Loucy (cell line): Measurements from ENCODE around the gene RFX1.
"Not testable (repeated sequence)": the region's sequence is repeated elsewhere in the genome, so short reads cannot be mapped to it uniquely, and the experiment has no call there.

Experiments used
- H2AFZ ChIP-seq: fragments of 200-600 bp; sonication (generic); 2 replicates; pipeline ENCODE4 v1.6.0; 2016; ENCODE audit warnings: antibody characterized with exemption, mild to moderate bottlenecking, low read length, moderate library complexity
- H3F3A ChIP-seq: fragments of 200-600 bp; 2 replicates; pipeline ENCODE4 v1.6.0; 2016; ENCODE audit warnings: antibody characterized with exemption, low read depth, mild to moderate bottlenecking
- H3K27me3 ChIP-seq: fragments of 200-600 bp; sonication (generic); 2 replicates; pipeline ENCODE4 v1.6.1; 2014; ENCODE audit warnings: low read length, mild to moderate bottlenecking; ENCODE audit not compliant: insufficient read depth, poor library complexity, severe bottlenecking
- H3K36me3 ChIP-seq: fragments of 200-600 bp; sonication (generic); 2 replicates; pipeline ENCODE4 v1.6.1; 2016; ENCODE audit warnings: low read length; ENCODE audit not compliant: insufficient read depth
- H3K4me1 ChIP-seq: fragments of 200-600 bp; sonication (generic); 2 replicates; pipeline ENCODE4 v1.5.1; 2014; ENCODE audit warnings: low read length, mild to moderate bottlenecking; ENCODE audit not compliant: insufficient read depth, poor library complexity, severe bottlenecking
- H3K4me2 ChIP-seq: fragments of 200-600 bp; sonication (generic); 2 replicates; pipeline ENCODE4 v1.6.0; 2014; ENCODE audit warnings: antibody characterized with exemption, low read length, low read depth, mild to moderate bottlenecking; ENCODE audit not compliant: poor library complexity, severe bottlenecking
- H3K4me3 ChIP-seq: fragments of 200-600 bp; sonication (generic); 2 replicates; pipeline ENCODE4 v1.5.1; 2014; ENCODE audit warnings: low read length, mild to moderate bottlenecking, mixed read lengths; ENCODE audit not compliant: poor library complexity, severe bottlenecking
- H3K79me2 ChIP-seq: fragments of 200-600 bp; sonication (generic); 2 replicates; pipeline ENCODE4 v1.6.1; 2014; ENCODE audit warnings: low read length; ENCODE audit not compliant: insufficient read depth
- H3K9ac ChIP-seq: fragments of 200-600 bp; sonication (generic); 2 replicates; pipeline ENCODE4 v1.6.0; 2014; ENCODE audit warnings: mild to moderate bottlenecking, low read depth, low read length, moderate library complexity; ENCODE audit not compliant: poor library complexity, severe bottlenecking
- H3K9me2 ChIP-seq: fragments of 200-600 bp; sonication (generic); replicated peaks from 2 replicates; pipeline ENCODE4 v1.6.1; 2016; ENCODE audit warnings: low read depth, low read length, mixed read lengths
- H3K9me3 ChIP-seq: fragments of 200-600 bp; sonication (generic); 2 replicates; pipeline ENCODE4 v1.6.1; 2014; ENCODE audit warnings: mild to moderate bottlenecking, antibody characterized with exemption, low read length, low read depth; ENCODE audit not compliant: insufficient read depth
- H4K20me1 ChIP-seq: fragments of 200-600 bp; sonication (generic); 2 replicates; pipeline ENCODE4 v1.6.0; 2014; ENCODE audit warnings: antibody characterized with exemption, low read length, mild to moderate bottlenecking; ENCODE audit not compliant: insufficient read depth, poor library complexity, severe bottlenecking
- CTCF ChIP-seq: fragments of 200-600 bp; sonication (generic); conservative IDR thresholded peaks from 2 replicates; pipeline ENCODE4 v1.5.1; 2014; ENCODE audit warnings: mild to moderate bottlenecking, antibody characterized with exemption, low read length
- EZH2phosphoT487 ChIP-seq: fragments of 200-600 bp; IDR thresholded peaks from 2 replicates; pipeline ENCODE4 v1.6.1; 2018; ENCODE audit warnings: antibody characterized with exemption, mild to moderate bottlenecking, moderate library complexity, borderline replicate concordance

The RFX1 gene

GRCh38 chr19:13972368-13973155 lies 33.6 kb downstream of the RFX1 start:
- Histone ChIP-seq H3K4me2 (no peak overlapping the region), H3K36me3 (peaks cover 9% of the 10 kb centered on the region; the same call in 1 of the 2 replicates), H3K9me3 (no peaks in the 10 kb centered on the region), H3K4me3 (no peak overlapping the region), H3K4me1 (no peaks in the 10 kb centered on the region), H3K27me3 (no peaks in the 10 kb centered on the region), H3K9ac (no peak overlapping the region), H3F3A (no peaks in the 10 kb centered on the region), H4K20me1 (no peaks in the 10 kb centered on the region), H2AFZ (no peak overlapping the region), H3K79me2 (no peaks in the 10 kb centered on the region), H3K9me2 (no peaks in the 10 kb centered on the region)
- TF ChIP-seq EZH2phosphoT487: no peak
- TF ChIP-seq CTCF: no peak

GRCh38 chr19:13971868-13972267 lies 34.3 kb downstream of the RFX1 start:
- H3K9me3 ChIP-seq, H3K27me3 ChIP-seq, H3K4me3 ChIP-seq, H3F3A ChIP-seq, H3K79me2 ChIP-seq, H3K4me2 ChIP-seq, H3K9ac ChIP-seq, H2AFZ ChIP-seq, H4K20me1 ChIP-seq, H3K4me1 ChIP-seq, H3K9me2 ChIP-seq, H3K36me3 ChIP-seq: not testable (repeated sequence)

GRCh38 chr19:13969897-13970296 lies 36.2 kb downstream of the RFX1 start:
- no peaks in the 10 kb centered on the region for H3K79me2 ChIP-seq
- H4K20me1 ChIP-seq: no peaks in the 10 kb centered on the region
- peaks cover 14% of the 10 kb centered on the region; the same call in 1 of the 2 replicates for H3K36me3 ChIP-seq
- no peaks in the 10 kb centered on the region for H3K9me3 ChIP-seq
- H3K4me3 ChIP-seq: no peak overlapping the region
- no peaks in the 10 kb centered on the region for H3F3A ChIP-seq
- TF ChIP-seq EZH2phosphoT487 (no peak), CTCF (no peak)
- no peak overlapping the region for H3K4me2 ChIP-seq
- H3K27me3 ChIP-seq: no peaks in the 10 kb centered on the region
- H2AFZ ChIP-seq: no peak overlapping the region
- no peaks in the 10 kb centered on the region for H3K4me1 ChIP-seq
- no peak overlapping the region for H3K9ac ChIP-seq
- no peaks in the 10 kb centered on the region for H3K9me2 ChIP-seq

DNA sequence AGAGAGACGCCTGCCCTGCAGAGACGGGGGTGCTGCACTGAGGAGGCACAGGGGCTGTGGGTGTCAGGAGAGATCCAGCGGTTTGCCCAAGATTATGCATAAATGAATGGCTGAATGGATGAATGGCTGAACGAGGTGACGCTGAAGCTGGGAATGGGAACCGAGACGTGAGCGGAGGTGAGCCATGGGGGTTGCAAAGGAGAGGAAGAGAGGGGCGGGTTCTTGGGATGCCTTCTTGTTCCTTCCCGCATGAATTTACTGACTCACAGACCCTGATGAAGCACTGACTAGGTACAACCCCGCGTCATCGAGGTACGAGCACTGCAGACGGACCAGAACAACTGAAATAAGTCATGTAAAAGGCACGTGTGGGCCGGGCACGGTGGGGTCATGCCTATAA lies 37.1 kb downstream of the RFX1 start:
- Histone ChIP-seq H3K4me1 (no peaks in the 10 kb centered on the region), H4K20me1 (no peaks in the 10 kb centered on the region), H3K9me3 (no peaks in the 10 kb centered on the region), H3K9ac (no peak overlapping the region), H3K79me2 (no peaks in the 10 kb centered on the region), H3K4me2 (no peak overlapping the region), H2AFZ (no peak overlapping the region), H3F3A (no peaks in the 10 kb centered on the region), H3K9me2 (no peaks in the 10 kb centered on the region), H3K36me3 (peaks cover 14% of the 10 kb centered on the region; the same call in 1 of the 2 replicates), H3K4me3 (no peak overlapping the region), H3K27me3 (no peaks in the 10 kb centered on the region)
- no peak for TF ChIP-seq CTCF
- TF ChIP-seq EZH2phosphoT487: no peak
